ENCODE data around the gene S100A10.

DNA sequence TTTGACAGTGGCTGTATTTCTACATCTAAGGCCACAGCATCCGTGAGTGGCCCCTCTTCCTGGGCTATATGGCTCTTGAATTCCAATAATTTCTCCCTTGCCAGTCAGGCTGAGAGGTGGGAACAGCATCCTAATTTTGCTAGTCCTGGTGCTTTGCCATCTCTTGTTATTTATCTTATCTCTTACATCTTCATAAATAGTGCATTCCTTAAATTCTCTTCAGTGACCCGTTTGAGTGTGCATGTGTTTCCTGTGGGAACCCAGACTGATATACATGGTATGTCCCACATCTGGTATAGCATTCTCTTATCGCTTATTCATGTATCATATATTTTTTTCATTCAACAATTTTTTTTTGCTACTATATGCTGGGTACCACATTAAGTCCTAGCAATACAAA lies 33.2 kb upstream of the S100A10 start:
- TF ChIP-seq, protein P1, sequence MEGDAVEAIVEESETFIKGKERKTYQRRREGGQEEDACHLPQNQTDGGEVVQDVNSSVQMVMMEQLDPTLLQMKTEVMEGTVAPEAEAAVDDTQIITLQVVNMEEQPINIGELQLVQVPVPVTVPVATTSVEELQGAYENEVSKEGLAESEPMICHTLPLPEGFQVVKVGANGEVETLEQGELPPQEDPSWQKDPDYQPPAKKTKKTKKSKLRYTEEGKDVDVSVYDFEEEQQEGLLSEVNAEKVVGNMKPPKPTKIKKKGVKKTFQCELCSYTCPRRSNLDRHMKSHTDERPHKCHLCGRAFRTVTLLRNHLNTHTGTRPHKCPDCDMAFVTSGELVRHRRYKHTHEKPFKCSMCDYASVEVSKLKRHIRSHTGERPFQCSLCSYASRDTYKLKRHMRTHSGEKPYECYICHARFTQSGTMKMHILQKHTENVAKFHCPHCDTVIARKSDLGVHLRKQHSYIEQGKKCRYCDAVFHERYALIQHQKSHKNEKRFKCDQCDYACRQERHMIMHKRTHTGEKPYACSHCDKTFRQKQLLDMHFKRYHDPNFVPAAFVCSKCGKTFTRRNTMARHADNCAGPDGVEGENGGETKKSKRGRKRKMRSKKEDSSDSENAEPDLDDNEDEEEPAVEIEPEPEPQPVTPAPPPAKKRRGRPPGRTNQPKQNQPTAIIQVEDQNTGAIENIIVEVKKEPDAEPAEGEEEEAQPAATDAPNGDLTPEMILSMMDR (conservative IDR thresholded peaks at IDR 0.05; ENCODE audit: low read depth in 2 of 2): no peak
- TF ChIP-seq STAT1 (IDR thresholded peaks at IDR 0.05; ENCODE audit: unreplicated experiment) (no peak), EZH2 (IDR thresholded peaks at IDR 0.05; ENCODE audit: low read depth, unreplicated experiment) (no peak)
